Stimulated activated CD8-positive, alpha-beta memory T cell treated with anti-CD3 and anti-CD28 coated beads, Interleukin-7, amount 100 ng/mL, for 4 hours (primary cell): ENCODE results near the gene TP73.

ENCODE experiments used
- DNase-seq, 2 donors: peaks; one replicate each; pipeline ENCODE4 v3.0.0-alpha.2; 2020; ENCODE audit warnings: low read depth in 2 of 2

The TP73 gene

DNA sequence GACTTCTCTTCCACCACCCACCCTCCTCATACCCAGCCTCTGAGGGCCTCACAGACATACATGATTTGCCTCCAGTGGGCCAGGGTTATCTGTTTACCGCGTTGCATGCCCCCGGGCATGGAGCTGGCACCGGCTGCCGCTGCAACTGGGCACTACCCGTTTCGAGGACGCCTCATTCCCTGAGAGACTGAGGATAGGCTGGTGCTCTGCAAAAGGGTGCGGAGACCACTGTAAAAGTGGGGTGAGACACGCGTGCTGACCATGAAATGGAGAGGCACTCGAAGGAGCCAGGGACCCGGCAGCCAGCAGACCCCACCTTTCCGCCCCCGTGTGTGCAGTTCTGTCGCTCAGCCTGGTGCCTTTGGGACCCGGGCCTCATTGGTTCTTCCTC, 20.6 kb downstream of the TP73 start:
- DNase-seq = no peak

DNA sequence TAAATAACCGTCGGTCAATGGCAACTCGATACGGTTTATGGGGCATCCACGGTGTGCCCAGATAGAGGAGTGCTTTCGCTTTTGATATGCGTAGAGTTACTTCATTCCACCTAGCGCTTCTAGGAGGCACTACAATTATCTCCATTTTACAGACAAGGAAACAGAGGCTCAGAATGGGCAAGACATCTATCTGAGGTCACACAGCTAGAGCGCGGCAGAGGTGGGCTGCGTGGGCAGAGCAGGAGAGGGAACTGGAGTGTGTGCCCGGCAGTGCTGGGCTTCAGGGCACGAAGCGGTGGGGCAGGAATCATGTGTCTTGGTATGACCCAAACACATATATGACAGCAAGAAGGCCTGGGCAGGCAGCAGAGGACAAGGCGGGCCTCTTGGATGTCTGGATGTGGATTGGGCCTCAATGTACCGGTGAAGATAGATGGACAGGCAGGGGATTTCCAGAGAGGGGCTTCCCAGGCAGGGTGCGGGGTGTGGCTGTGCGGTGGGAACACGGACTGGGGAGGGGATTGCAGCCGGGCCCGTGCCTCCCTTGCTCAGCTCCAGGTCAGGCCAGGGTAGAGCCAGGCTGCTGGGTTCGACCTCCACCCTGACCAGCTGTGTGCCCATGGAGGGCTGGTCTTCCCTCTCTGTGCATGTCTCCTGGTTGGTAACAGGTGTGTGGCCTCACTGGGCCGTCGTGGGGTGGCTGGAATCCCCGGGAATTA, 21.2 kb downstream of the TP73 start:
- DNase-seq = no peak

DNA sequence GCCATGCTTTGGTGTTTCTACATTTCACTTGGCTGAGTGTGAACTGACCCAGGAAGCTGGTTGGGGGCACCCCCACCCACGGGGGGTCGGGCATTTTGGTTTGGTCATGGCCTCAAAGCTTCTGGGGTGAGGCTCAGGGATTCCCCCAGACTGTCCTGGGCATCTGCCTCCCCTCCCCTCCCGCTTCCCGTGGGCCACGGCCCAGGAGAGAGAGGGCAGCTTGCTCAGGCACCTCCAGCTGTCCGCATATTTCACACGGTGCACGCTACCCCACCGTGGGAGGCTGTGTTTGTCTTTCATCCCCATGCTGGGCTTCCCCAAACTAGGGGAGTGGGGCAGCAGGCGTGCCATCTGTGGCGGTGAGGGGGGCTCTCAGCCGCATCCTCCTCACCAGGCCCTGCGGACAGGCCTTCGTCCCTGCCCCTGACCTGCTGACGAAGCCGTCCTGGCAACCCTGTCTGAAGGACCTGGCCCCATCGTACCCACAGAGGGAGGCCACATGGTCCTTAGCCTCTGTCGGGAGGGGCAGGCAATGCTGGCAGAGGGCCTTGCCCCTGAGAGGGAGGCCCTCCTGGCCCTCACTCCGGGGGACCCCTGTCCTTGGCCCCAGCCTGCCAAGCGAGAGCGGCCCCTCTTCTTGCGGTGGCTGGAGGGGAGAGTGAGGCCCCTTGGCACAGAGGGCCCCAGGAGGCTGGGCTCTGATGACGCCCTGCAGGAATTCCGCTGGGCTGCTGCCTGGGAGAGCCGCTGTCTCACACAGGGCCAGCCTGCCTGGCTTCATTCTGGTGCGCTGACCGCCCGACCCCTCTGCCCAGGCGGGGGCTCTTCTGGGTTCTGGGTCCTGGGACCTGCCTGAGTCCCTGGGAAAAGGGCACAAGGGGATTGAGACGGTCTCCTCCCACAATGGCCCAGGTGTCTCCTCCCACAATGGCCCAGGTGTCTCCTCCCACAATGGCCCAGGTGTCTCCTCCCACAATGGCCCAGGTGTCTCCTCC, 22.1 kb downstream of the TP73 start:
- DNase-seq = no peak

DNA sequence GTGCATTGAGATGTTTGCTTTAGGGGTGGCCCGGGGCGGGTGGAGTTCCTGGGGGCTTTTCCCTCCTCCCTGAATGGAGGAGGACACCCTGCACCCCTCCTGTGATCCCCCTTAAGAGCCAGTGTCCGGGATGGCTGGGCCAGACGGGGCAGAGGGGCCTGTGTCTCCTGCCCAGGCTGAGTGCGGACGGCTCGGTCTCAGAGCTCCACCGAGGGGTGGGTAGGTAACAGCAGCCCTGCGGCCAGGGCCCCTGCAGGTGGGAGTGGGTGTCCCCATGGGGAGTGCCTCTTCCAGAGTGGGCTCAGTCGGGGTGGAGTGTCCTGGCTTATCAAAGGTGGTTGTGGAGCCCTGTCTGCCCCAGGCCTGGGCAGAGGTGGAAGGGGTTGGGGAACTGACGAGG, 23.1 kb downstream of the TP73 start:
- no peak for DNase-seq

DNA sequence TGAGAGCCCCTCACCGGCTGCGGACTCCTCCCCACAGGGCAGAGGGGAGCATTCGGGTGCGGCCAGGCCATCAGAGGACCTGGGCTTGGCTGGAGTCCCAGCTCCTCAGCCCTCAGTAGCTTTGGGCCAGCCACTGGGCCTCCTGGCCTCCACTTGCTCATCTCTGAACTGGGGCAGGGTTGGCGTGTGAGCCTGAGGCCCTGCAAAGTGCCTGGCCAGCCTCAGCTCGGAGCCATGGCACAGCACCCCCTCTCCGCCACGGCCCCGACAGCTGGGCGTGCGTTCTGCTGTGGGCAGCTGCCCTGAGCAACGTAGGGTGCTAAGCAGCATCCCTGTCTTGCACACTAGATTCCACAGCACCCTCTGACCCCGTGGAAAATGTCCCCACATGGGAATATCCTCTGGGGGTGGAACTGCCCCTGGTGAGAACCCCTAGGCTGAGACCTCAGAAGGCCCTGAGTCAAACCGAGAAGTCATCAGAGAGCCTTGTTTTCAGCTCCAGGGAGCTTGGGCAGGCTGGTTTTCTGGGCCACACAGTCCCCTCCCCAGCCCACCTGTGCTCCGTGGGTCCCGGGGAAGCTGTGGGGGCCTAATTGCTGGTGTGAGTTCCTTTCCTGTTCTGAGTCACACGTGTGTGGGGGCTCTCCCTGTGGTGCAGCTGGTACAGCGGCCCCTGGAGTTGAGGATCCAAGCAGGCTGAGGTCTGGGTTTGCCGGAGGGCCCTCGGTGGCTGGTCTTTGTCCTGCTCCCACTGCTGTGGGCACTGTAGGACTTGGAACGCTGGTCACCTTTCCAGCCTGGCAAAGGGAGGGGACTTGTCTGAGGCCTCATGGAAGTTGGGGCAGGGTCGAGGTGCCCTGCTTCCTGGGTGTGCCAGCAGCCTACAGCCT, 24.5 kb downstream of the TP73 start:
- DNase-seq = no peak

DNA sequence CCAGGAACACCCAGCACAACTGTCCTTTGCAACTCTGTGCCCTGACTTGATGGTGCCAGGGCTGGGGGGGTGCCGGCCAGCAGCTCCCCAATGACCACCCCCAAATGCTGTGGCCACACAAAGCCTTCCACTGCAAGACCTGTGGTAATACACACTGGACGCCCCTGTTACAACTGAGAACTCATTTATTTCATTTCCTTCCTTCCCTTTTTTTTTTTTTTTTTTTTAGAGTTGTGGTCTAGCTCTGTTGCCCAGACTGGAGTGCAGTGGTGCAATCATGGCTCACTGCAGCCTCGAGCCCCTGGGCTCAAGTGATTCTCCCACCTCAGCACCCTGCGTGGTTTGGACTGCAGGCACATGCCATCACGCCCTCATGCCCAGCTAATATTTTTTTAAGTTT, 25.2 kb downstream of the TP73 start:
- DNase-seq = no peak

DNA sequence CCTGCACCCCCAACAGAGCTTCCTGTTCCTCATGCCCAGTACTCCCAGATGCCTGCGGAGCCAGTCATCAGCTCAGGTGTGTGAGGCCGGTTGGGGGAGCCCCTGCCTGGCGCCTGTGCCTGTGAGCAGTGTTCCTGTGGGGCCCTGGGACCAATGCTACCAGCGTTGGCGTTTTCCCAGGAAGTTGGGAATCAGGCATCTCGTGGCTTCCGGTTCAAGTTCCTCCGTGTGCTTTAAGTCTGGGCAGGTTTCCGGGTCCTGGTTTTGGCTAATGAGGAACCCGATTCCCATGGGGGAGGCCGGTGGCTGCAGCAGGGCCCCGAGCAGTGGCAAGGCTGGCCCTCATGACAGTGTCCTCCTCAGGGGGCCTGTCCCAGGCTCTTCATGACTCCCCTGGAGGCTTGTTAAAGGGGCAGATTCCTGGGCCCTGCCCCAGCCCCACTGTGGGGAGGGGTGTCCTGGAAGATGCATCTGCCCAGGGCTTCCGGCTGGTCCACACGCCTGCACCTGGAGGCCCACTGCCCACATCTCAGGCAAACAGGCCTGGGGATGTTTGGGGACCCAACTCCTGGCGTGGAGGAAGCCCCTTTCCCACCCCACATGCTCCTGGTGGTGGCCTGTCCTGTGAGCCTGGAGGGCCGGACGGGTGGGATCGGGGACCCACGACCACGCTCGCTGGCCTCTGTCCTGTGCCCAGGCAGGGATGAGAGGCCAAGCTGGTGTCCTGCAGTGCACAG, 26.2 kb downstream of the TP73 start:
- DNase-seq = no peak

DNA sequence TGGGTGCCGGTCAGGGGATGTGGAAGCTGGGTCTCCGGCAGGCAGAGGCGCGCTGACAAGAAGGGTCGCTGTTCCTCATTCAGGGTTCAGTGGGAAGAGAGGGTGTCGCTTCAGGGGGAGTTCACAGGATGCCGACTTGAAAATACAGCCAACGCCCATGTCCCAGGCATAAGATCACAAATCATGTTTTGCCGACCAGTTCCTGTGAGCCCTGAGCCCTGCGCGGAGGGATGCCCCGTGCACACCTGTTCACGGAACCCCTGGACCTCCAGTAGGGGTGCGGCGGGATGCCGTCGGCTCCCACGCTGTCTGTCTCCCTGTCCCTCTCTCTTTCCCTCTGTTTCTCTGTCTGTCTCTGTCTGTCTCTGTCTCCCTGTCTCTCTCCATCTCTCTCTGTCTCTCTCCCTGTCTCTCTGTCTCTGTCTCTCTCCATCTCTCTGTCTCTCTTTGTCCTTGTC, 26.8 kb downstream of the TP73 start:
- DNase-seq = no peak

DNA sequence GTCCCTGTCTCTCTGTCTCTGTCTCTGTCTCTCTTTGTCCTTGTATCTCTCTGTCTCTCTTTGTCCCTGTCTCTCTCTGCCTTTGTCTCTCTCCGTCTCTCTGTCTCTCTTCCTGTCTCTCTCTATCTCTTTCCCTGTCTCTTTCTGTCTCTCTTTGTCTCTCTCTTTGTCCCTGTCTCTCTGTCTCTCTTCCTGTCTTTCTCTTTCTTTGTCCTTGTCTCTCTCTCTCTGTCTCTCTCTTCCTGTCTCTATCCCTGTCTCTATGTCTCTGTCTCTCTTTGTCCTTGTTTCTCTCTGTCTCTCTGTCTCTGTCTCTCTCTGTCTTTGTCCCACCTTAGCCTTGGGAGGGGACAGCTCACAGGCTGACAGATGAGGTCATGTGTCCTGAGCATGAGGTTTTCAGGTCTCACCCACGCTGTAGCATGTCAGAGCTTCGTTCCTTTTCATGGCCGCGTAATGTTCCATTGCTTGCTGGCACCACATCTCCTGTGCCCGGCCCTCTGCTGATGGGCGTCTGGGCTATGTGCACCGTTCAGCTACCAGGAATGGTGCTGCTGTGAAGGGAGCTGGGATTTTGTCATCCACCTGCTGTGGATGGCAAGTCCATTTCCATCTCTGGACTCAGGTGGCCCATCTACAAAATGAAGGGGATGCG, 27.6 kb downstream of the TP73 start:
- no peak for DNase-seq

DNA sequence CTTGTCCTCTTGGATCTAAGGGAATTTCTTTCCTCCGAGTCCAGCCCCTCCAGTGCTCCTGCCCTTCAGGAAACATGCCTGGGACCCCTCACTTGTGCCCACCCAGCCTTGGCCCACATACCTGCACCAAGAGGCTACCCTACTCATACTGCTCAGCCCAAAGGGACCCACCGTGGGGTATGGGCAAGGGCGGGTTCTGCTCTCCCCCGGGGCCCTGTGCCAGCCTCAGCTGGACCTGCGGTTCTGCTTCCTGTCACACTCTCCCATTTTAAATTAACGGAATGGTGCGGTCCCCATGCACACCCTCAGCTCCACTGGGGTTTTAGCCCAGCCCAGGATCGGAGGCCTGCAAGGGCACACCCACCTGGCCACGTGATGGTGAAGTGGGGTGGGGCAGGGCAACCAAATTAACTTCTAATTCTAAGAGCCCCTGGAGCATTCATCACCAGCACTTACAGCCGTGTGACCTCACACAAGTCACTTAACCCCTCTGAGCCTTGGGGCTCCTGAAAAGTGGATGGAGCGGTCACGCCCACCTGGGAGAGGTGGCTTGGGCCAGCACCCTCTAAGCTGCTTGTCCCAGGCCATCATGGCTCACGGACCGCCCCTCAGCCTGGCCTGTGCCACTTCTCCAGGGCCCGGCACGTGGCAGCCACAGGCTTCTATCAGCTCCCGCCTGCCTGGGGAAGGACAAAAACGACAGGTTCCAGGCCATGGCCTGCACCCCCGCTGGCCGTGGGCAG, 28.3 kb downstream of the TP73 start:
- DNase-seq = no peak

DNA sequence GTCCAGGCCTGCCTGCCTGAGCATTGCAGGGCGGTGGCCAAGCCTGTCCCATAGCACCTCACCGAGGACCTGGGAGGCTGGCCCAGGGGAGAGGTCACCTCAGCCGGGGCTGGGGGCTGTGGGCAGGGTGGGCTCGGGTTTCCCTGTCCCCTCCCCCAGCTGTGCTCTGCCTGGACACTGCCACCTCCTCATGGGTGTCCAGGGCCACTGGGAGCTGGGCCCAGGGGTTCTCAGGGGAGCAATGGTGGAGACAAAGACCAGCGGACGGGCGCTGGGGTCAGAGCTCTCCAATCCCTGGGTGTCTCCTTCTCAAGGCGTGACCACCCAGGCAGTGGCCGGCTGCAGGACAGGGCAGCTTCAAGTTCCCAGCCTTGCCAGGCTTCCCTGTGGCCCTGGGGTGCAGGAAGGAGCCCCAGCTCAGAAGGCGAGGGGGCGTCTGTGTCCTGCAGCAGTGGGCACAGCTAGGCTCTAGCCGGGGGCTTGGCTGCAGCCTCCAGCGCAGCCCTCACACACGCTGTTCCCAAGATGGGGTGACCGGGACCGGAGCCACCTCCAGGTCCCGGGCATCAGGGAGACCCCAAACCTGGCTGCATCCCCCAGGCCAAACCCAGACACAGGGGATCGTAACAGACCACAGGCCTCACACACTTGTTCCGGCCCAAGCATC, 29.0 kb downstream of the TP73 start:
- DNase-seq = no peak

DNA sequence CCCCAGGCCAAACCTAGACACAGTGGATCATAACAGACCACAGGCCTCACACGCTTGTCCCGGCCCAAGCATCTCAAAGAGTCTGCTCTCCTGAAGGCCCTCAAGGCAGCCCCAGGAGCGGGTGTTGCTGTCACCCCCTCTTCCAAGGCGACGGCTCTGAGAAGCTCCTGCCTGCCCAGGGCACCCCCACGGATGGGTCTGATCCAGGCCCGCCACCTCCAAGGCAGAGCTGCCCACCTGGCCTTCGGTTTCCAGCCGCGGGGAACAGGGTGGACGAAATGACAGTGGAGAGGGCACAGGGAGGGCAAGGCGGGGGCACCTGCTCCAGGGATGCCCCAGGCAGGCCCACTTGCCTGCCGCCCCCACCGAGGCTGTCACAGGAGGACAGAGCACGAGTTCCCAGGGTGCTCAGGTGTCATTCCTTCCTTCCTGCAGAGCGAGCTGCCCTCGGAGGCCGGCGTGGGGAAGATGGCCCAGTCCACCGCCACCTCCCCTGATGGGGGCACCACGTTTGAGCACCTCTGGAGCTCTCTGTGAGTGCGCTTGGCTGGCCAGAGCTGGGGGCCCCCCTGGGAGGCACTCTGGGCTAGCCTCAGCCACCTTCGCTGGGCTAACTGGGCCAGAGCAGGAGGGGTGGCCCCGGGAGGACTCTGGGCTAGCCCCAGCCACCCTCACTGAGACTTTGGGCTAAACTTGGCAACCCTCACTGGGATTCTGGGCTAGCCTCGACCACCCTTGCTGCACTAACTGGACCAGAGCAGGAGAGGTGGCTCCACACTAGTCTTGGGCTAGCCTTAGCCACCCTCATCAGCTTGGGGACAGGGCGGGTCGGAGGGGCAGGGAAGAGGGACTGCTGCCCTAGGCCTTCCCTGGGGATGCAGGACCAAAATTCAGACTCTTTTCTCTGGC, 29.8 kb downstream of the TP73 start:
- no peak for DNase-seq

DNA sequence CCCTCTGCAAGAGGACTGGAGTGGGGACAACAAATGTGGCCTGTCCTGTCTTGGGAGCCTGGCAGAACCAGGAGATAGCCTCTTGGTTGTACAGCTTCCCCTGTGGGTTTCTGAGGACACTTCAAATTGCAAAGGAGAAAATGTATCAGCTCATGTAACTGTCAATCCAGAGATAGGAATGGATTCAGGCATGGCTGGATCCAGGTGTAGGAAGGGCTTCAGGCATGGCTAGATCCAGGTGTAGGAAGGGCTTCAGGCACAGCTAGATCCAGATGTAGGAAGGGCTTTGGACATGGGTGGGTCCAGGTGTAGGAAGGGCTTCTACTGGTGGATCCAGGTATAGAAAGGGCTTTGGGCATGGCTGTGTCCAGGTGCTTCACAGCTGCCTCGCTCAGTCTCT, 30.9 kb downstream of the TP73 start:
- no peak for DNase-seq

DNA sequence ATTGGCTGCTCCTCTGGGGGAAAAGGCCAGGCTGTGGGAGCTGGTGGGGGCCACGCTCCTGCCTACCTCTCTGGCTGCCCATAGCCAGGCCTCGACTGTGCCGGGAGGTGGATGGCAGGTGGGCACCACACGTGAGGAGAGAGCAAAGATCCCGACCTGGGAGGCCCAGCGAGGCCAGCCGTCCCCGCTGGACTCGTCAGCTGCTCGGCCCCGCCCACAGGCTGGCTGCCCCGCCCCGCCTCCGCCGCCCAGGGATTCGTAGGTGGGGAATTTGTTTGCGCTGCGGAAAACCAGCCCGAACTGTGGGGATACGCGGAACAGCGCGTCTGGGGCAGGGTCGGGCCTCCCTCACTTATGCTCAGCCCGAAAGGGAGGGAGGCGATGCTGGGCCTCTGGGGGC, 31.7 kb downstream of the TP73 start:
- DNase-seq = no peak

DNA sequence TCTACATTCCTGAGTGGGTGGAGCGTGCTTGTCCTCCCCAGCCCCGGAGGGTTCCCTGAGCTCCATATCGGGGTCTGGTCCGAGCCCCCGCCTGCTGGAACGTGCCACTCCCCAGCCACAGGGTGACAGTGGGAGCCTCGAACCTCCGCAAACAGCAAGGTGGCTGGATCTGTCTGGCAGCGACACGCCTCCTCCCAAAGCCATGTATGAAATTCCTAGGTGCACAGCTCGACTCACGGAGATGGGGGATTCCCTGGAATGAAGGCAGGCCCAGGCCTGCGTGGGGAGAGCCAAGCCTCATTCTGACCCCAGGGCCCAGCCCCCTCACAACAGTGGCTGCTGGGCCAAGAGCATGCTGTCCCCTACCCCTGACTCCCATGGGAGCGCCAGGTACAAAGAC, 32.9 kb downstream of the TP73 start:
- no peak for DNase-seq

DNA sequence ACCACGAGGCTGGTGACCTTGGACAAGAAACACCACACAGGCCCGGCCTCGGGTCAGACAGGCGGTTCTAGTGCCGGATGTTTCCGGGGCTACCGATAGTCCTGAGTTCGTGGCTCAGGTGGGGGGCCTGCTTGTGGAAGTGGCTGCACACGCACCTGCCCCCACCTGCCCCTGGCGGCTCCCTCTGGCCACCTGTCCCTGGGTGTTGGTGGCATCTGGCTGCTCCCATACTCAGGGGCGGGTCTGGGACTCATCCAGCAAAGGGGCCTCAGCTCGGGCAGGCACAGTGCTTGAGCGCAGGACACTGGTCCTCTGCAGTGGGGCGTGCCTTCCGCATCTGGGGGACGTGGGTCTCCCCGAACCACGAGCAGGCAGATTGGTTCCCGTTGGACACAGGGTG, 33.6 kb downstream of the TP73 start:
- DNase-seq = no peak

DNA sequence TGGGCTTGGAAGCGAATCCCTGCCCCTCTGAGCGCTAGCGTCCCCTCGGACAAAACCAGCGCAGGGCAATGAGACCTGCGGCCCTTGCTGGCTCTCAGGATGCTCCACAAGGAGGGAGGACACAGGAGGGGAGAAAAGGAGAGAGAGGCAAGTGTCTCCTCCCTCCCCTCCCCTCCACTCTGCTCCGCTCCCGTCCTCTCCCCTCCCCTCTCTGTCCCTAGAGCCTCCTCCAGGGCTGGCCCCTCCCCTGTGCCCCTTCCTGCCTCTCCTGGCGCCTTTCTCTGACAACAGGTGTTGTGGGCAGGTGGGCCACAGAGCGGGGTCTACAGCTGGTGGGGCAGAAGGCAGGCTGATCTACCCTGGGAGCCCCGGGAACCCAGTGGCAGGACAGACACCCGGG, 35.2 kb downstream of the TP73 start:
- no peak for DNase-seq

DNA sequence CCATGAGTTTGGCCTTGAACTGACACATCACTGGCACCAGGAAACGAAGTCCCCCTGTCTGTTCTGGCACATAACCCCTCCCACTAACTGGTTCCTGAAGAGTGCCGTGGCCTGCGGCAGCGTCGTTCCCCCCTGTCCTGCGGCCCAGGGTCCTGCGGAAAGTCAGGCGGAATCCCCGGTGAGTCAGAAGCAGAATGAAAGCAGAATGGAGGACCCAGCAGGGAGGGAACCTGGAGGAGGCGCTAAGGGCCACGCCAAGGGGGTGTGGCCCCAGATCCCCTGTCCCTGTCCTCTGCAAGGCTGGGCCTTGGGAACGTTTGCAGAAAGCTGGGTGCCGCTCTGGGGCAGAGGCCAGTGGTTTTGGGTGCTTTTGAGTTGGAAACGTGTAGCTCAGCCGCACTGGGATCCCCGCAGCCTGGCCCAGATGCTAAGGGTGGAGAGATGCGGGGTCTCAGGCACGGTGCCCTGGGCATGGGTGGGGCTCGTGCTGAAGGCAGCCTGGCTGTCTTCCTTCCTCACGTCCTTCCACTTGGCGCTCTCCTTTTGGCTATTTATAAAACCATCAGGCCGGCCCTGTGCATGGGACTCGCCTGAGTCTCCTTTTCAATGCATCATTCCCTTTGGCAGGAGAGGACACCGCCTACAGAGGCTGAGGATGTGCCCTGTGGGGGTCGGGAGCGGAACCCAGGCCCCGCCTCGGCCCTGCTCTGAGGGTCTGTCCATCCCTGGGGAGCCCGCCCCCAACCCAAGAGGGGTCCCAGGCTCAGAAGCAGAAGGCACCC, 36.2 kb downstream of the TP73 start:
- no peak for DNase-seq
